Vein endothelial cell (primary cell): Measurements from ENCODE around the gene DNAAF5. TPM values are rescaled to one million over a fixed set of nuclear protein-coding genes. Genes with fewer than 3 reads are reported as not detected.

Experiments used
- total RNA-seq: library from RNA; depleted of rRNA; stranded (reverse); fragments of >200 nt; gene quantifications from 2 replicates; pipeline ENCODE4 v1.2.3, GENCODE V29; 2012

The DNAAF5 gene
- total RNA-seq = 48.1 and 55.5 TPM in 2 replicates

GRCh38 chr7:726084-726853 lies at the start of gene DNAAF5:
TSS of gene DNAAF5 (plus strand) at chr7:726699. CDS start at chr7:726721, 22 bp downstream.

GRCh38 chr7:727104-727805 lies 756 bp downstream of the DNAAF5 start, which contains the start of gene PRKAR1B:
TSS of gene PRKAR1B (minus strand) at chr7:727281. CDS start at chr7:711505, 15,776 bp downstream.

GRCh38 chr7:832167-832967 lies 105.9 kb downstream of the DNAAF5 start, which contains the start of gene SUN1:
TSS of gene SUN1 (plus strand) at chr7:832476. CDS start at chr7:832525, 49 bp downstream.

Other genes with a start within 250 kb of the DNAAF5 start
- 61.3 and 74.8 TPM in 2 replicates for gene PDGFA, start 206.9 kb upstream of the DNAAF5 start, total RNA-seq
- 35.1 and 39.5 TPM in 2 replicates for gene PRKAR1B, start 582 bp downstream of the DNAAF5 start, total RNA-seq
- 113 and 234 TPM in 2 replicates for gene SUN1, start 105.8 kb downstream of the DNAAF5 start, total RNA-seq
- gene GET4, start 149.9 kb downstream of the DNAAF5 start, total RNA-seq = 27.5 and 34.9 TPM in 2 replicates
- gene ADAP1, start 228.0 kb downstream of the DNAAF5 start, total RNA-seq = 0.65 and 1.4 TPM in 2 replicates
- 9.3 and 9.5 TPM in 2 replicates for gene COX19, start 248.8 kb downstream of the DNAAF5 start, total RNA-seq